ENCODE measurements around the gene PLA2G2F. TPM values are rescaled to one million over a fixed set of nuclear protein-coding genes. Genes with fewer than 3 reads are reported as not detected.
A peak's percentile ranks its signal among the peaks of the same experiment; 100 is the strongest.

PLA2G2F gene
- total and polyA plus RNA-seq, 2 of the 13 experiments (the other 11 are each of a cell fraction or from before 2014, with no cell fraction given), result not detected

DNA sequence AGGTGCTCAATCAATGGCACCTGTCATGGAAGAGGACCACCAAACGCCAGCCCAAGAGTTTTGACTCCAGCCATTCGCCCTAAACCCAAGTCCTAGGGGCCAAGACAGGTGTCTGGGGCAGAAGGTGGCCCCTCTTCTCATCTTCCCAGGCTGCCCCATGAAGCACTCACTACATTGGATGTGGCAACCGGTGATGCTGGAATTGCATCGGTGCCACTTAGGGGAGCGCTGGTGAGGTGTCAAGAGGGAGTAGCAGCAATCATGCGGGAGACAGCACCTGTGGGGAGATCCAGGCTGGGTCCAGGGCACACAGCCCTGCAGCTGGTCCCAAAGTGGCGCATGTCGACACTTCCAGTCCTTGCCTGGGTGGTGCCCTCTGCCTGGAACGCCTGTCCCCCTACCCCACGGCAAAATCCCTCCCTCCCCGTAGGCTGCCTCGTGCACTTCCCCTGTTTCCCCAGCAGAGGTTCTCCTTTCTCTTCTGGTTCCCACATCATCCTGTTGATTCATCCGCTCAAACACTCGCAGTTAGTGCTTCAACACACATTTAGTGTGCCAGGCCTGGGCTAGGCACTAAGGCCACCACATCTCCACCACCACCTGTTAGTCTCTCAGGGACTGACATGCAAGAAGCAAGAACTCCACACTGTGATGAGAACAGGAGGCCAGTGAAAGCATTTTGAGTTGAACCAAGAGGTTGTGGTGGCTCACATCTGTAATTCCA is 38.3 kb upstream of the PLA2G2F start (continued):
- TF ChIP-seq YEATS4 (CRISPR knock-in tag; IDR thresholded peaks at IDR 0.05; ENCODE audit: borderline replicate concordance), result no peak
- no peak for TF ChIP-seq ZNF850 (CRISPR knock-in tag; conservative IDR thresholded peaks at IDR 0.05)
- no peak for TF ChIP-seq TCF7L2 (IDR thresholded peaks at IDR 0.05; ENCODE audit: low read depth, low read length)
- TF ChIP-seq, protein P1, sequence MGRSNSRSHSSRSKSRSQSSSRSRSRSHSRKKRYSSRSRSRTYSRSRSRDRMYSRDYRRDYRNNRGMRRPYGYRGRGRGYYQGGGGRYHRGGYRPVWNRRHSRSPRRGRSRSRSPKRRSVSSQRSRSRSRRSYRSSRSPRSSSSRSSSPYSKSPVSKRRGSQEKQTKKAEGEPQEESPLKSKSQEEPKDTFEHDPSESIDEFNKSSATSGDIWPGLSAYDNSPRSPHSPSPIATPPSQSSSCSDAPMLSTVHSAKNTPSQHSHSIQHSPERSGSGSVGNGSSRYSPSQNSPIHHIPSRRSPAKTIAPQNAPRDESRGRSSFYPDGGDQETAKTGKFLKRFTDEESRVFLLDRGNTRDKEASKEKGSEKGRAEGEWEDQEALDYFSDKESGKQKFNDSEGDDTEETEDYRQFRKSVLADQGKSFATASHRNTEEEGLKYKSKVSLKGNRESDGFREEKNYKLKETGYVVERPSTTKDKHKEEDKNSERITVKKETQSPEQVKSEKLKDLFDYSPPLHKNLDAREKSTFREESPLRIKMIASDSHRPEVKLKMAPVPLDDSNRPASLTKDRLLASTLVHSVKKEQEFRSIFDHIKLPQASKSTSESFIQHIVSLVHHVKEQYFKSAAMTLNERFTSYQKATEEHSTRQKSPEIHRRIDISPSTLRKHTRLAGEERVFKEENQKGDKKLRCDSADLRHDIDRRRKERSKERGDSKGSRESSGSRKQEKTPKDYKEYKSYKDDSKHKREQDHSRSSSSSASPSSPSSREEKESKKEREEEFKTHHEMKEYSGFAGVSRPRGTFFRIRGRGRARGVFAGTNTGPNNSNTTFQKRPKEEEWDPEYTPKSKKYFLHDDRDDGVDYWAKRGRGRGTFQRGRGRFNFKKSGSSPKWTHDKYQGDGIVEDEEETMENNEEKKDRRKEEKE (IDR thresholded peaks at IDR 0.05), result no peak
- TF ChIP-seq SMAD1 (CRISPR knock-in tag; IDR thresholded peaks at IDR 0.05; ENCODE audit: borderline replicate concordance, low read depth), result peak; percentile 34; the same call in 1 of the 2 replicates
- TF ChIP-seq ZC3H4 (CRISPR knock-in tag; IDR thresholded peaks at IDR 0.05; ENCODE audit: borderline replicate concordance), result no peak
- no peak for TF ChIP-seq TBX2 (CRISPR knock-in tag; IDR thresholded peaks at IDR 0.05; ENCODE audit: borderline replicate concordance)
- TF ChIP-seq ZNF34 (CRISPR knock-in tag; IDR thresholded peaks at IDR 0.05; ENCODE audit: borderline replicate concordance), result no peak
- no peak for TF ChIP-seq ASH2L (IDR thresholded peaks at IDR 0.05; ENCODE audit: insufficient read length, low read depth, low read length)
- TF ChIP-seq FOXP1 (IDR thresholded peaks at IDR 0.05), result no peak
- no peak for TF ChIP-seq FOXP1 (CRISPR knock-in tag; IDR thresholded peaks at IDR 0.05)
- TF ChIP-seq SALL2 (CRISPR knock-in tag; IDR thresholded peaks at IDR 0.05), result 0 out of 2 replicates have a peak, but pooled peaks have one; percentile 26
- TF ChIP-seq ZNF282 (IDR thresholded peaks at IDR 0.05; ENCODE audit: partially characterized antibody), result no peak
- no peak for TF ChIP-seq ZNF737 (CRISPR knock-in tag; IDR thresholded peaks at IDR 0.05; ENCODE audit: borderline replicate concordance)
- TF ChIP-seq CCDC6 (CRISPR knock-in tag; IDR thresholded peaks at IDR 0.05), result no peak
- TF ChIP-seq, protein P2, sequence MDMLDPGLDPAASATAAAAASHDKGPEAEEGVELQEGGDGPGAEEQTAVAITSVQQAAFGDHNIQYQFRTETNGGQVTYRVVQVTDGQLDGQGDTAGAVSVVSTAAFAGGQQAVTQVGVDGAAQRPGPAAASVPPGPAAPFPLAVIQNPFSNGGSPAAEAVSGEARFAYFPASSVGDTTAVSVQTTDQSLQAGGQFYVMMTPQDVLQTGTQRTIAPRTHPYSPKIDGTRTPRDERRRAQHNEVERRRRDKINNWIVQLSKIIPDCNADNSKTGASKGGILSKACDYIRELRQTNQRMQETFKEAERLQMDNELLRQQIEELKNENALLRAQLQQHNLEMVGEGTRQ (IDR thresholded peaks at IDR 0.05; ENCODE audit: low read depth, low read length), result no peak
- TF ChIP-seq, protein P2 (CRISPR knock-in tag; IDR thresholded peaks at IDR 0.05; ENCODE audit: borderline replicate concordance), result no peak
- no peak for TF ChIP-seq ATAD3A (CRISPR knock-in tag; IDR thresholded peaks at IDR 0.05)
- TF ChIP-seq CEBPB (IDR thresholded peaks at IDR 0.05; ENCODE audit: borderline replicate concordance, low read depth, low read length), result no peak
- no peak for TF ChIP-seq ZNF264 (CRISPR knock-in tag; IDR thresholded peaks at IDR 0.05)
- TF ChIP-seq, protein P3, sequence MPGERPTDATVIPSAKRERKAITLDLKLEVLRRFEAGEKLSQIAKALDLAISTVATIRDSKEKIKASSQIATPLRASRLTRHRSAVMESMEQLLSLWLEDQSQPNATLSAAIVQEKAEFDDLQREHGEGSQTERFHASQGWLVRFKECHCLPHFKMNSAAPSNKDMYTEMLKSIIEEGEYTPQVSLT (CRISPR knock-in tag; IDR thresholded peaks at IDR 0.05; ENCODE audit: borderline replicate concordance, low read depth), result no peak
- TF ChIP-seq, protein P4, sequence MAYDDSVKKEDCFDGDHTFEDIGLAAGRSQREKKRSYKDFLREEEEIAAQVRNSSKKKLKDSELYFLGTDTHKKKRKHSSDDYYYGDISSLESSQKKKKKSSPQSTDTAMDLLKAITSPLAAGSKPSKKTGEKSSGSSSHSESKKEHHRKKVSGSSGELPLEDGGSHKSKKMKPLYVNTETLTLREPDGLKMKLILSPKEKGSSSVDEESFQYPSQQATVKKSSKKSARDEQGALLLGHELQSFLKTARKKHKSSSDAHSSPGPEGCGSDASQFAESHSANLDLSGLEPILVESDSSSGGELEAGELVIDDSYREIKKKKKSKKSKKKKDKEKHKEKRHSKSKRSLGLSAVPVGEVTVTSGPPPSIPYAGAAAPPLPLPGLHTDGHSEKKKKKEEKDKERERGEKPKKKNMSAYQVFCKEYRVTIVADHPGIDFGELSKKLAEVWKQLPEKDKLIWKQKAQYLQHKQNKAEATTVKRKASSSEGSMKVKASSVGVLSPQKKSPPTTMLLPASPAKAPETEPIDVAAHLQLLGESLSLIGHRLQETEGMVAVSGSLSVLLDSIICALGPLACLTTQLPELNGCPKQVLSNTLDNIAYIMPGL (CRISPR knock-in tag; IDR thresholded peaks at IDR 0.05; ENCODE audit: borderline replicate concordance in 1 of 2, low read depth in 1 of 2), result 0 out of 4 replicates have a peak, but pooled peaks of 1 of the 2 experiments have one; percentile 22
- TF ChIP-seq ZNF30 (CRISPR knock-in tag; IDR thresholded peaks at IDR 0.05), result no peak
- TF ChIP-seq SP140L (CRISPR knock-in tag; IDR thresholded peaks at IDR 0.05; ENCODE audit: borderline replicate concordance), result no peak
